Measurements from ENCODE around the gene CACNA1C. TPM values are rescaled to one million over a fixed set of nuclear protein-coding genes. Genes with fewer than 3 reads are reported as not detected.

CACNA1C gene
- total RNA-seq, 1 experiment from 2014 or later = not detected

GRCh38 chr12:2169489-2169888, 116.7 kb downstream of the CACNA1C start:
- Histone ChIP-seq H3K9me2 (ENCODE audit: insufficient read depth) (no peaks in the 10 kb centered on the region; the same call in 1 of the 2 replicates), H3K36me3 (ENCODE audit: low read depth) (no peaks in the 10 kb centered on the region), H3F3A (ENCODE audit: insufficient read depth, low read depth) (no peaks in the 10 kb centered on the region), H3K4me1 (replicated peaks; ENCODE audit: insufficient read depth) (no peaks in the 10 kb centered on the region), H3K79me2 (ENCODE audit: low read depth) (no peaks in the 10 kb centered on the region), H3K9me3 (ENCODE audit: insufficient read depth, low read depth) (no peaks in the 10 kb centered on the region), H3K4me2 (no peak overlapping the region), H3K27ac (no peak overlapping the region), H4K20me1 (ENCODE audit: insufficient read depth) (no peaks in the 10 kb centered on the region), H3K4me3 (no peak overlapping the region), H2AFZ (no peak overlapping the region), H3K27me3 (ENCODE audit: insufficient read depth, low read depth) (peaks cover 69% of the 10 kb centered on the region)
- ChIA-PET POLR2A (ENCODE audit: unreplicated experiment) (no interaction called here), CTCF (no interaction called here)
- intact Hi-C loops (cut with micrococcal nuclease; ENCODE audit: unreplicated experiment) = no loop called here
- BruUV-seq (replicated peaks) = no TSS peak
- TF ChIP-seq CTCF (conservative IDR thresholded peaks at IDR 0.05) (no peak), EZH2 (IDR thresholded peaks at IDR 0.05; ENCODE audit: low read depth) (no peak)
- no peak for DNase-seq

GRCh38 chr12:2169940-2170339, 117.2 kb downstream of the CACNA1C start:
- BruUV-seq (replicated peaks) = no TSS peak
- ChIA-PET POLR2A (ENCODE audit: unreplicated experiment) (no interaction called here), CTCF (no interaction called here)
- Histone ChIP-seq H3K9me2 (ENCODE audit: insufficient read depth) (no peaks in the 10 kb centered on the region; the same call in 1 of the 2 replicates), H3F3A (ENCODE audit: insufficient read depth, low read depth) (no peaks in the 10 kb centered on the region), H3K4me3 (no peak overlapping the region), H2AFZ (no peak overlapping the region), H3K4me1 (replicated peaks; ENCODE audit: insufficient read depth) (no peaks in the 10 kb centered on the region), H4K20me1 (ENCODE audit: insufficient read depth) (no peaks in the 10 kb centered on the region), H3K9me3 (ENCODE audit: insufficient read depth, low read depth) (no peaks in the 10 kb centered on the region), H3K36me3 (ENCODE audit: low read depth) (no peaks in the 10 kb centered on the region), H3K27ac (no peak overlapping the region), H3K79me2 (ENCODE audit: low read depth) (no peaks in the 10 kb centered on the region), H3K4me2 (no peak overlapping the region), H3K27me3 (ENCODE audit: insufficient read depth, low read depth) (peaks cover 69% of the 10 kb centered on the region)
- TF ChIP-seq CTCF (conservative IDR thresholded peaks at IDR 0.05) = no peak
- no peak for TF ChIP-seq EZH2 (IDR thresholded peaks at IDR 0.05; ENCODE audit: low read depth)
- intact Hi-C loops (cut with micrococcal nuclease; ENCODE audit: unreplicated experiment) = no loop called here
- no peak for DNase-seq

- Histone ChIP-seq H3K4me1 (replicated peaks; ENCODE audit: insufficient read depth) (no peaks in the 10 kb centered on the region), H3K4me3 (no peak overlapping the region), H3K36me3 (ENCODE audit: low read depth) (no peaks in the 10 kb centered on the region), H3K27me3 (ENCODE audit: insufficient read depth, low read depth) (peaks cover 69% of the 10 kb centered on the region), H3K9me3 (ENCODE audit: insufficient read depth, low read depth) (no peaks in the 10 kb centered on the region), H2AFZ (no peak overlapping the region), H3K9me2 (ENCODE audit: insufficient read depth) (no peaks in the 10 kb centered on the region; the same call in 1 of the 2 replicates), H3K79me2 (ENCODE audit: low read depth) (no peaks in the 10 kb centered on the region), H4K20me1 (ENCODE audit: insufficient read depth) (no peaks in the 10 kb centered on the region), H3K27ac (no peak overlapping the region), H3K4me2 (no peak overlapping the region), H3F3A (ENCODE audit: insufficient read depth, low read depth) (no peaks in the 10 kb centered on the region)
- no peak for DNase-seq
- intact Hi-C loops (cut with micrococcal nuclease; ENCODE audit: unreplicated experiment) = no loop called here
- CTCF ChIA-PET = no interaction called here
- POLR2A ChIA-PET (ENCODE audit: unreplicated experiment) = no interaction called here
- TF ChIP-seq EZH2 (IDR thresholded peaks at IDR 0.05; ENCODE audit: low read depth) (no peak), CTCF (conservative IDR thresholded peaks at IDR 0.05) (no peak)
- BruUV-seq (replicated peaks) = no TSS peak
Observed at GRCh38 chr12:2170376-2170775, 117.6 kb downstream of the CACNA1C start.

Measured in PC-9 (cell line).